Measurements from ENCODE around the gene BANK1. TPM values are rescaled to one million over a fixed set of nuclear protein-coding genes. Genes with fewer than 3 reads are reported as not detected.

Gene BANK1
- total RNA-seq, 1 experiment from 2014 or later: 1.1 TPM

DNA sequence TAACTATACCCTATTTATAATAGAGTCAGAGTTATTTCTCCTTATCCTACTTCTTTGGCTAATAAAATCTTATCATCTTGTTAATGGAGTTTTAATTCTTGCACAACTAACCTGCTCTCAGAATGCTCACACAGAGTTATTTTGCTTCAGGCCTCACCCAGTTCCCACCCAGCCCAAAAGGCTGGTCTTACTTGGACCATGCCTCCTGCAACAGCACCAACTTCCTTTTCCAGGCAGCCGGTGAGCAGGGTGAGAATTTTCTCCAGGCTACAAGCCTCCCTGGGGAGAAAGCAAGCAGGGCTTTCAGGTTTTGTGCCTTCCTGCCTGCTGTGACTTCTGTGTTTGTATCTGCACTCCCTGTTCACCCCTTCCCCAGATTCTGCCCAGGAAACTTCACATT, 29.1 kb upstream of the BANK1 start:
- Histone ChIP-seq H3K9me3 (ENCODE audit: control insufficient read depth, low read depth, low read length) (no peaks in the 10 kb centered on the region), H4K5ac (ENCODE audit: insufficient read length, low read depth, low read length) (no peak overlapping the region), H2AFZ (ENCODE audit: low read length) (no peak overlapping the region), H3K27me3 (ENCODE audit: insufficient read depth, low read length) (no peaks in the 10 kb centered on the region), H3K4ac (ENCODE audit: low read depth, low read length) (no peak overlapping the region), H3K23me2 (ENCODE audit: insufficient read length, low read depth, low read length, poor library complexity, severe bottlenecking) (no peaks in the 10 kb centered on the region), H3T11ph (ENCODE audit: low read length) (no peak overlapping the region), H2AK5ac (ENCODE audit: insufficient read length, low read length) (no peak overlapping the region), H3K79me2 (ENCODE audit: insufficient read depth, low read length) (no peaks in the 10 kb centered on the region), H2BK12ac (ENCODE audit: insufficient read length, low read depth, low read length) (no peak overlapping the region), H2BK20ac (ENCODE audit: low read depth, low read length, poor library complexity, severe bottlenecking) (no peak overlapping the region), H3K79me1 (ENCODE audit: insufficient read depth, low read depth, low read length, poor library complexity, severe bottlenecking) (no peaks in the 10 kb centered on the region), H3K27ac (ENCODE audit: insufficient read length, low read depth, low read length) (no peak overlapping the region), H3K18ac (ENCODE audit: insufficient read length, low read depth, low read length) (no peak overlapping the region), H2BK15ac (ENCODE audit: low read depth, low read length) (no peak overlapping the region), H3K4me1 (ENCODE audit: insufficient read depth, low read length) (no peaks in the 10 kb centered on the region), H2BK120ac (ENCODE audit: low read depth, low read length, poor library complexity, severe bottlenecking) (no peak overlapping the region), H3K56ac (ENCODE audit: insufficient read length, low read depth, low read length) (no peak overlapping the region), H3K4me2 (ENCODE audit: insufficient read depth, insufficient read length, low read length) (no peak overlapping the region), H2BK5ac (ENCODE audit: insufficient read length, low read length) (no peak overlapping the region), H3K23ac (ENCODE audit: insufficient read length, low read depth, low read length) (no peak overlapping the region), H3K14ac (ENCODE audit: insufficient read depth, low read length) (no peak overlapping the region), H3K9ac (ENCODE audit: extremely low read depth, insufficient read length, low read length) (no peak overlapping the region), H4K91ac (ENCODE audit: insufficient read length, low read depth, low read length) (no peak overlapping the region), H4K20me1 (ENCODE audit: control insufficient read depth, insufficient read depth, insufficient read length) (no peaks in the 10 kb centered on the region), H4K8ac (replicated peaks; ENCODE audit: insufficient read length, low read depth, low read length) (no peak overlapping the region)
- DNase-seq: no peak
- Mint-ChIP-seq H3K4me1 (peaks cover 14 to 15% of the 10 kb centered on the region in 2 experiments), H3K4me3 (no peak overlapping the region), H3K36me3 (ENCODE audit: insufficient read depth in 1 of 3, low read depth in 3 of 3) (peaks cover 0 to 2% (median 0%) of the 10 kb centered on the region in 3 experiments; a peak in 3 of 7 replicates), H3K27ac (peak overlapping the region in 2 of 3 experiments; percentile 86 to 88; a peak in 3 of 7 replicates), H3K27me3 (ENCODE audit: low read depth) (peaks cover 1% of the 10 kb centered on the region; the same call in 1 of the 2 replicates), H3K9me3 (peaks cover 0 to 1% of the 10 kb centered on the region in 2 experiments; a peak in 1 of 5 replicates)
- no peak for TF ChIP-seq CTCF (conservative IDR thresholded peaks at IDR 0.05)
- no CpG with 5 or more reads among the region's 1 CpG for WGBS (ENCODE audit: extremely low coverage, insufficient read length, low lambda C conversion rate)

All from H9 (cell line).